HG03135 (cell line): Measurements from ENCODE around the gene IRS1.

Experiments used
- ATAC-seq: cut with Tn5 transposase; IDR thresholded peaks from one replicate; pipeline ENCODE4 v1.9.1; 2021; ENCODE audit warnings: mild to moderate bottlenecking, moderate library complexity; ENCODE audit not compliant: unreplicated experiment

Gene IRS1

DNA sequence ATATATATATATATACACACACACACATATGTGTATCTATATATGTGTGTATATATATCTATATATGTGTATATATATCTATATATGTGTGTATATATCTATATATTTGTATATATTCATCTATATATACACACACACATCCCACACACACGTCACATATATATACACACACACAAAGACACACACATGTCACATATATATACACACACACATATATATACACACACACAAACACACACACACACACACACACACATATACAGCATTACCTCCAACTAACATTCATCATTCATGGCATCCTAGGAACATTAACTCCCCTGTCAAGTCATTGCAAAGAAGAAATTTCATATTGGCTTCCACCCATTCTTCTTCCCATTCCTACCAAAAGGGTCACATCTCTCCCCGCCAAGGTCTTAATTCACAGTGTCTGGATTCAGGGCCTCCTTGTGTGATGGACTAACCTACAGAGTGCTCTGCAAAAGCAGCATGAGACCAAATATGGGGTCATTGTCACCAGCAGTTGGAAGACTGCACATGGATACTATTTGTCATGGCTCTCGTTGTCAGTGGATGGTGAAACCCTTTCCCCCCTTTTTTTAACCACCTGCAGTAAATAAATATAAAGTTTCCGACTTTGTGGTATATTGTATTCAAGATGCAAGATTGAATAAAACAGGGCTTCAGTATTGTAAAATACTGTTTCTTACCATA, 67.0 kb downstream of the IRS1 start:
- ATAC-seq: no peak

DNA sequence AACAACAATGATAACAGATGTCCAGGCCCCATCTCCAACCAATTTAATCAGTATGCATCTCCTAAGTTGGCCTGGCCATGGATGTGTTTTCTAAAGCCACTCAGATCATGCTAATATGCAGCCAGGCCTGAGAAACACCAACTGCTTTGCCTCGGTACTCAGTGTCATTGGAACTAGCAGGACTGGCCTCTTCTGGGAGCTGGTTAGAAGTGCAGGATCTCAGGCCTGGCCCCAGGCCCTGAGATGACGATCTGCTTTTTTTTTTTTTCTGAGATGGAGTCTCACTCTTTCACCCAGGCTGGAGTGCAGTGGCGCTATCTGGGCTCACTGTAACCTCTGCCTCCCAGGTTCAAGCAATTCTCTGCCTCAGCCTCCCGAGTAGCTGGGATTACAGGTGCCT, 69.1 kb downstream of the IRS1 start:
- ATAC-seq: no peak

DNA sequence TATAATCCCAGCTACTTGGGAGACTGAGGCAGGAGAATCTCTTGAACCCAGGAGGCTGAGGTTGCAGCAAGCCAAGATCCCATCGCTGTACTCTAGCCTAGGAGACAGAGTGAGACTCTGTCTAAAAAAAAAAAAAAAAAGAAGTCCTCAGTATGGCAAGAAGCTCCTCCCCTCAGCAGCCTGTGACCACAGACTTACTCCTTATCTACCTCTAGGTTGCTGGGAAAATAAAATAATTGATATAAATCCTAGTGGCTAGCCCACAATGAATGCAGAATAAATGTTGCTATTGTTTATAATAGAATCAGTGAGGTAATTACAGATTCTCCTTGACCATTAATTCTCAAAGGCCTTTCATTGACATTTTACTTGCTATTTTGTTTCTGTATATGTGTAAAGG, 70.6 kb downstream of the IRS1 start:
- ATAC-seq: no peak

DNA sequence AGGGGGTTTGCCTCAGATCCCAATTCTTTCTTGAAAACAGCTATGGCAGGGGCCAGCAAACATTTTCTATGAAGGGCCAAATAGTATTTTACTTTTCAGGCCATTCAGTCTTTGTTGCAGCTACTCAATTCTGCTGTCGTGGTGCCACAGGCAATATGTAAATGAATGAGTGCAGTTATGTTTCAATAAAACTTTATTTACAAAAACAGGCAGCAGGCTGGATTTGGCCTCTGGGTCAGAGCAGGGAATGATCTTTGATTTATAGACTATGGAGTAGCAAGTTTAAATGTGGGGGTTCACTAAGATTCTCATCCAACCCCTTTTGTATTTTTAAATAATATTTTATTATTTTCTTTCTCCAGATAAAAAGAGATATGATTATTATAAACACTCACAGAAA, 72.4 kb downstream of the IRS1 start:
- ATAC-seq: no peak

DNA sequence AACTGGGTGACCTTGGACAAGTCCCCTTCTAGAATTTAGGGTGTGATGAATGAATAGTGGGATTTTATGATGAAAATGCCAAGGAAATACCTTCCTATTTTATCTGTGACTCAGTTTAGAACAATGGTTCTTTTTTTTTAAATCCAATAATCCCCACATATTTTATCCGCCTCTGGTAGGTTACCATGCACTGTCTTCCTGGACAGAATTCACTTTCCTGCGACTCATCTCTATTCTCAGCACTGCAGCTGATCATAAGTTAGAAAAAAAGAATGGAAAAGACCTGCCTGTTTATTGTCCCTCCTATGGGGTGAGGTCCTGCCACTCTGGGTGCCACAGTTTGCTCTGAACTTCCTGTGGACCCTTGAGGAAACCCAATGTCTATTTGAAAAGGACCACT, 73.1 kb downstream of the IRS1 start:
- no peak for ATAC-seq

DNA sequence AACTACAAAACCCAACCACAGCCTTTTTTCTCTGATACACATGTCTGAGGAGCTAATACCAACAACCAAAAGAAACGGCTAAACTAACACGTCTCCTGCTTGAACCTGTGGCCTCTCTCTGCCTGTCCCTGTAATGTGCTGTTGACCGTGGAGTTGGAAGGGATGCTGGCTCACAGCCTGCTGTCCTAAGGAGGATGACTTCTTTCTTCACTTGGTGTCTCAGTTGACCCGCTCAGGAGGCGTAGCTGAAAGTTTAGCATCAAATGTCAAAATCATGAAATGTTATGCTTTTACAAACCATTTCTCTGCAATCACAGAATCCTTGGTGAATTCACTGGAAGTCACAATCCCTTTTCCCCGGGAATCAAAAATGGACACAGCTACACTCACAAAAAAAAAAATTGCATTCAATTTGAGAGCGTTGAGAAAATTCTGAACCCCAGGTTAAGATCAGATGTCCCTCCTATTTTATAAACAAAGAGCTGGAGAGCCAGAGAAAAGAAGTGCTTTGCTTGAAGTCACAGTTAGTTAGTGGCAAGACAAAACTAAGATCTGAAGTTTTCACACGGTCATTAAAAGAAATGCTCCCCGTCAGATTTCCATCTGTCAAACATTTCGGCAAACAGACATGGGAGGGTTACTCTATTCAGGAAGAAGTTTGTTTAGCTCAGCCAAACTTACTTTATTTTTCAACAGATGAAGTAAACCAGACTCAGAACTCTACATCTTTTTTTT, 74.3 kb downstream of the IRS1 start:
- ATAC-seq: no peak

DNA sequence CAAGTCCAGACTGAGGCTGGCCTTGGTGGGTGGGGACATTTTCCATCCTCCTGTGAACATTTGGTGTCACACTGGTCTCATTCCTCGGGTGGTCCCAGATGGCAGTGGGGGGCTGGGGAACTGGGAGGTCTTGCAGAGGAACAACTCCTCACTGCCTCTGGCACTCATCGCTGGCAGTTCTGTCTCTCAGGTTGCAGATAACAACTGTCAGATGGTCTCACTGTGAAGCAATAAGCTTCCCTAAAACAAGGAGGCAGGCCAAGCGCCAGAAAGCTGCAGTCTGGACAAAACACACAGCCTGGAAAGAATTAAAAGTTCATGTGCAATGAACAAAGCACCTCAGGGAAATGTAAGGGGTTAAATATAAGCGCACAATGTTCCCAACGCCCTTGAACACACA, 78.1 kb downstream of the IRS1 start:
- ATAC-seq: no peak

DNA sequence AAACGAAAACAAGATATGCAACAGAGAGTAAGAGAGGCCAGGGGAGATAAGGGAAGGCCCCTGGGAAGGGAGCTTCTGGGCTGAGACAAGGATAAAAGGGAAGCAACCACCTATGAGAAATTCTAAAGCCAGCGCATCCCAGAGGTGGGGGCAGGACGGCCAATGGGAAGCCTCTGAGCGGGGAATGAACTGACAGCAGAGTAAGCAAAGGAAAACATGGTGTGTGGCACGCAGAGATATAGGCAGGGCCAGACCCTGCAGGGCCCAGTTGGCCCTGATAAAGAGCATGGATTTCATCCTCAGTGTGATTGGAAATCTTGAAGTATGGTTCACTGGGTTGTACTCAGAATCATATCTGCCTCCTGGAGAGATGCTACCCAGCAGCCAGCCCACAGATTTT, 78.7 kb downstream of the IRS1 start:
- ATAC-seq: no peak

DNA sequence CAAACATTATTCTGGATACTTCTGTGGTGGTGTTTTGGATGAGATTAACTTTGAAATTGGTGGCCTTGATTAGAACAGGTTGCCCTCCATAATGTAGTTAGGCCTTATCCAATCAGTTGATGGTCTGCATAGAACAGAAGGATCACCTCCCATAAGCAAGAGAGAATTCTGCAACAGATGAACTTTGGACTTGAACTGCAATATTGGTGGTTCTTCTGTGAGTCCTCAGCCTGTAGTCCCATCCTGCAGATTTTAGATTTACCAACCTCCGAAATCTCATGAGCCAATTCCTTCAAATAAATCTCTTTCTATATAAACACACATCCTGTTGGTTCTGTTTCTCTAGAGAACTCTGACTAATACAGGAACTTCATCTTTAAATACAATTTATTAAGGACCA, 81.9 kb downstream of the IRS1 start:
- ATAC-seq: no peak

DNA sequence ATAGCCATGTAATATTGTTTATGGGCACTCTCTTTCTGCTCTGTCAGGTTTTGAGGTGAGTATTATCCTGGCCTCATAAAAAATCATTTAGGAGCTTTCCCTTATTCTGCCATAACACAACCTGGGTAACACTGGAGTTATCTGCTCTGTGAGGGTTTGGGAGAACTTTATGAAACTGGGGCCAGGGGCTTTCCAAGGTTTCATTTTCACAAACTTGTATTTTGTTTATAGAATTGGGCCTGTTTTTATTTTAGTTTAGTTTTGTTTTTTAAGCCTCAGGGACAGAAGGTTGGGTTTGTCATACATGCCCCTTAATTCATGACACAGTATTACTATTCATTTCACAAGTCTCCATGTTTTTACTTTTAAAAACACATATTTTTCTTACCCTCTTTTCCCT, 83.5 kb downstream of the IRS1 start:
- ATAC-seq: no peak

DNA sequence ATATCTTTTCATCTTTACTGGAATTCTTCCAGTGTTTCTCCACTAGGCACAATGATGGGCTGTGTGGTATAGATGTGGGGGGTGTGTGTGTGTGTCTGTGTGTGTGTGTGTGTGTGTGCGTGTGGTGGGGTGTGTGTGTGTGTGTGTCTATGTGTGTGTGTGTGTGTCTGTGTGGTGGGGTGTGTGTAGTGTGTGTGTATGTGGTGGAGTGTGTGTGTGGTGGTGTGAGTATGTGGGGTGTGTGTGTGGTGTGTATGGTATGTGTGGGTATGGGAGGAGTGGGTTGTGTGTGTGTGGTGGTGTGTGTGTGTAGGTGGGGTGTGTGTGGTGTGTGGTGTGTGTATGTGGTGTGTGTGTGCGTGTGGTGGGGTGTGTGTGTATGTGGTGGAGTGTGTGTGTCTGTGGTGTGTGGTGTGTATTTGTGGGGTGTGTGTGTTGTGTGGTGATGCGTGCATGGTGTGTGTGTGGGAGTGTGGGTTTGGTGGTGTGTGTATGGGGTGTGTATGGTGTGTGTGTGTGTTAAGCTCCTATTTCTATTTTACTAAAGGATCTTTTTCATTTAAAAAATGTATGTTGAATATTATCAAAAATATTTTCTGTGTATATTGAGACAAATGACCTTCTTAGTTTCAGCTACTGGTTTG, 84.2 kb downstream of the IRS1 start:
- no peak for ATAC-seq

DNA sequence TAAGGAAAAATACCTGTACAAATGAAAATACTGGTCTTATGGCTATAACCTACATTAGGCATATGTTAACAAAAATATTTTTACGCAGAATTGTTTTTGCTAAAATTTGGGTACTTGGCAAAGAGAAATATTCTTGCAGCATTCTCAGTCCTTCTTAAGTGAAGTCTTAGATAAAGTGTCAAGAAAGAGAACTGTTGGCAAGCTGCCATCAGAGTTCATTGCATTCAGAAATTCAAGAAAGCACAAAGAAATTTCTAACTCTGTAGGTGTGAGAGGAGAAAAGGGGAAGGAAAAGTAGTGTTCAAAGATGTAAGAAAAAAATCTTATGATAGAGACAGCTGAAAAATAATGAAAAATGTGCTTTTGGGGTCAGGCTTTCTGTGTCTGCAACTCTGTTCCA, 86.7 kb downstream of the IRS1 start:
- ATAC-seq: no peak

DNA sequence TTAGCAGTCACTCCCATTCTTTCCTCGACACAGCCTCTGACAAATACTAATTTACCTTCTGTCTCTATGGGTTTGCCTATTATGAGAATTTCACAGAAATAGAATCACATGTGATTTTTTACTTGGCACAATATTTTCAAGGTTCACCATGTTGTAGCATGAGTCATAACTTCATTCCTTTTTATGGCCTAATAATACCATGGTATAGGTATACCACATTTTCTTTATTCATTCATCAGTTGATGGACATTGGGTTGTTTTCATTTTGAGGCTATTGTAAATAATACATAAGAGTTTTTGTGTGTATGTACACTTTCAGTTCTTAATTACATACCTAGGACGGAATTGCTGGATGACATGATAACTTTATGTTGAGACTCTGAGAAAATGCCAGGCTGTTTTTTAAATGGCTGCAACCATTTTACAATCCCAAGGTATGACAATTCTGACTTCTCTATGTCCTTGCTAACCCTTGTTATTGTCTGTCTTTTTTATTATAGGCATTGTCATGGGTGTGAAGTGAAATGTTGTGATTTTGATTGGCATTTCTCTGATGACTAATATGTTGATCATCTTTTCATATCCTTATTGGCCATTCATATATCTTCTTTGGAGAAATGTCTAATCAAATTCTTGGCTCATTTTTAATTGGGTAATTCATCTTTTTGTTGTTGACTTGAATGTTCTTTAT, 87.9 kb downstream of the IRS1 start:
- ATAC-seq: no peak

DNA sequence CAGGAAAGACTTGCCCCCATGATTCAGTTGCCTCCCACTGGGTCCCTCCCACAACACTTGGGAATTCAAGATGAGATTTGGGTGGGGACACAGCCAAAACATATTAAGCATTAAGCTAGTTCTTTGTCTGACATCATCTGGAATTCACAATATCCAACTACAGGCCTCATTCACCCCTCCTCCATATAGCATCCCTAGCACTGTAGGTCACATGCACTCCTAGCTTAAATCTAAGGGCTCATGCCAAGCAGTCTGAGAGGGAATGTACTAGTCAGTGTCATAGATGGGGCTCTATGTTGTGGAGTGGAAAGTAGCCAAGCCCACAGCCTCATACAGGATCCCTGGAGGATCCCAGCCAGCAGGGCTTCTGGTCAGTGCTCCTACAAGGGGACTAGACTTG, 92.1 kb downstream of the IRS1 start:
- ATAC-seq: no peak

DNA sequence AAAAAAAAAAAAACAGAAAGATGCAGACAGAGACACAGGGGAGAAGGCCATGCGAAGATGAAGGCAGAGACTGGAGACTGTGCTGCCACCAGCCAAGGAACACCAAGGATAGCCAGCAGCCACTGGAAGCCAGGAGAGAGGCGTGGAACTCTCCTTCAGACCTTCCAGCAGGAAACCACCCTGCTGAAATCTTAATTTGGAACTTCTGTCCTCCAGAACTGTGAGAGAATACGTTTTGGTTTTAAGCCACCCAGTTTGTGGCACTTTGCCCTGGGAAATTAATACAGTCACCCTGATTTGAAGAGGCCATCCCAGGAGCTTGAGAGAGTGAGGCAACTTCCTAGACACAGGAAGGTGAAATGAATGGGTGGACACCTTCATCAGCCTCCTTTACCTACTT, 93.7 kb downstream of the IRS1 start:
- ATAC-seq: no peak

DNA sequence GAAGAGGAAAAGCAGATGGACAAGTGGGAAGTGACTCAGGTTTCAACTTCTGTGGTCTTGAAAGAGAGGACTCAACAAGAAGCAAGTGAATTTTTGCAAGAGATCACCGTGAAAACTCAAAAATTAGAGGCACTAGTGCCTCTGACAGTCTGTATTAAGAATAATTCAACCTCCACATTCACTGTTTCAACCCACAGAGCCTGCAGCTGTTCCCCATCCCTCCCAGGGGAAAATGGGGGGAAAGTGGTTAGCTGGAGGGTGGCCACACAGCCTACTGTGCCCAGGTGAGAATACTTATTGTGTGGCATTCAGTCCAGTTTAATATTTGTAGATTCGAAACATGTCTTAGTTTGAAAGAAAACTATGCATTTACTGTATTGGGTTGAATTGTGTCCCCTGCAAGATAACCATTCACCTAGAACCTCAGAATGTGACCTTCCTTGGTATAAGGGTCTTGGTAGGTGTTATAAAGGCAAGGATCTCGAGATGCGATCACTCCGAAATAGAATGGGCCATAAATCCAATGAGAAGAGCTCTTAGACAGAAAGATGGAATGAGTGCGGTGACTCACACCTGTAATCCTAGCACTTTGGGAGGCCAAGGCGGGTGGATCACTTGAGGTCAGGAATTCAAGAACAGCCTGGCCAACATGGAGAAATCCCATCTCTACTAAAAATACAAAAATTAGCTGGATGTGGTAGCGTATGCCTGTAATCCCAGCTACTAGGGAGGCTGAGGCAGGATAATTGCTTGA, 94.3 kb downstream of the IRS1 start:
- no peak for ATAC-seq

DNA sequence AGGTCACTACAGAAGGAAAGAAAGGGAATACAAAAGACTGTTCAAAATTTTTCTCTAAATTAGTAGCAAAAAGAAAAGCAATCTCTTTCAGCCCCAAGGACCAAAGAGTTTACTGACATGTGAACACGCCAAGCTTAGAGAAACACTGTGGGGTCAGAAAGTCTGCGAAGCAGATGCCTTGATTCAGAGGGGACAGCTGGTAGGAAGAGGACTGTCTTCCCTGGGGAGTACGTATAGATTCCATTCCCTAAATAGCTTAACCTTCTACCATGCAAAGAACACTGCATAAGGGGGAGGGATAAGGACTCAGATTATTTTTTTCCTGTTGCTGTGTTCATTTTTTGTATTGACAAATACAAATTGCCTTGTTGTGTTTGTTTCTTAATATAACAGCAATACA, 96.1 kb downstream of the IRS1 start:
- ATAC-seq: no peak

DNA sequence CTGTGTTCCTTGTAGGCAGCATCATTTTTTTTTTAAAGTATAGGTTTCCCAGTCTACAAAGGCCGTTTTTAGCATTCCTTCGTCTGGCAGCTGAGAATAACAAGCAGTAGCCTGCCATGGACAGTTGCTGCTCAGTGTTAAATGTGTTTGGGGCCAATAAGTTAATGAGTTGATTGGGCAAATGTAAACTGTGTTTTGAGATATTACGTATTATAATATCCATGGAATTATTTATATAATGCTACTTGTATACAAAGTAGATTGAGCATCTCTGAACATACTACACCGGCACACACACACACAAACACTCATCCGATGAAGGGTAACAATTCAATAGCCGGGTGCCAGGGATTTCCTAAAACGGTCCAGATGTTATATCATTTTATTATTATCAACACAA, 97.2 kb downstream of the IRS1 start:
- no peak for ATAC-seq

DNA sequence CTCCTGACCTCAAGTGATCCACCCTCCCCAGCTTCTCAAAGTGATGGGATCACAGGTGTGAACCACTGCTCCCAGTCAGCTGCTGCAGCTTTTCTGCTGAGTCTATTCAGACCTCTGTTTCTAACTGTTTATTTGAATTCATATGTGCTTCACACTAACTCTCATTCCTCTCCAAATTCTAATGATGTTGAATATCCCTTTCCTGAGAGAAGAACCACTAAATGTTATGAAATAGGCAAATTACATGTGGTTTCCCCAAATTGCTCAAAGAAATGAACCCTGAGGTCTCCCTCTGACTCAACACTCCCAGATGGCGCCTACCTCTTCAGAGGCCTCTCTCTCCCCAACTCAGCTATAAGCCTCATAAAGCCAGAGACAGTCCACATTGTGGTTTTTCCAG, 98.6 kb downstream of the IRS1 start:
- ATAC-seq: no peak

DNA sequence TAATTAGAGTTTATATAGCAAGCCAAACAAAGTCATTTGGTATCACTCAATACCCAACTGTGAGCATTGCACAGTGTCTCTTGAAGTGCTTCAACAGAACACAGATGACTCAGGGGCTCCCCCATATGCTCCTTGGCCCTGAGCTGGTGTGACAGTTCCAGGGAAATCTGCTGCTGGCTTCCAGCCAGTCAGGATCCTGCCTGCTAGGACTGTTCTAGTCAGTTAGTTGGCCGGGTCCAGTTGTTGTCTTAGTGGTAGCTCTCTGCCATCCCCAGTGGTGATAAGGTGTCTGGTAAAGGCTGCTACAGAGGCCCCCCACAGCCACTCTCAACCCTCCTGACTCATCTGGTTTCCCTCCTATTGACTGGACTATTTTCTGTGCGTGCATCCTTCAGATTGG, 100.3 kb downstream of the IRS1 start:
- ATAC-seq: no peak

DNA sequence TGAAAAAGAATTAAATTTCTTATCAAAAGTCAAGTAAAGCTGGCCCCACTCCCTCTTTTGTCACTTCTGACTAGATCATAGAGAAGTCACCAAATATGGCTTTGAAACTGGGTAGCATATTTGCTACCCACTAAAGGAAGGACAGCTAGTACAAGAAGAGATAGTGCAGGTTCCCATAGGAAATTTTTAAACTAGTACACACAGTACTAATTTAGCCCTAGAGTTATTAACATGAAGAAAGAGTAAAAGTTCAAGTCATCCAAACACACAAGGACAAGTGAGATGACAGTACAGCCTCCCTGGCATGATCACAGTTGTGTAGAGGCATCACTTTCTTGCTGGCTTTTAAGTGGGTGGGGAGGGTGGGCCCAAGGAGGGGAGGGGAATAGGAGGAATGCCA, 100.9 kb downstream of the IRS1 start:
- ATAC-seq: no peak
